Transverse colon (tissue), 4 donors: Measurements from ENCODE around the gene CAMK2D. TPM values are rescaled to one million over a fixed set of nuclear protein-coding genes. Genes with fewer than 3 reads are reported as not detected.

Experiments
- DNase-seq: peaks from one replicate; pipeline ENCODE4 v3.0.0-alpha.2; 2019
- H3K27ac ChIP-seq, 4 donors: fragments of 200-600 bp; sonication (generic); 2 replicates each; pipeline ENCODE4 v1.5.1; 2016 to 2018; ENCODE audit warnings: inconsistent platforms in 4 of 4
- H3K27me3 ChIP-seq: fragments of 200-600 bp; sonication (generic); 2 replicates; pipeline ENCODE4 v1.5.1; 2017; ENCODE audit warnings: inconsistent platforms
- H3K36me3 ChIP-seq, 4 donors: fragments of 200-600 bp; sonication (generic); 2 replicates each; pipeline ENCODE4 v1.5.1; 2017 to 2019; ENCODE audit warnings: inconsistent platforms in 4 of 4
- H3K4me1 ChIP-seq, 4 donors: fragments of 200-600 bp; sonication (generic); 2 replicates each; pipeline ENCODE4 v1.5.1; 2017 to 2020; ENCODE audit warnings: inconsistent platforms in 4 of 4
- H3K4me3 ChIP-seq, 4 donors: fragments of 200-600 bp; sonication (generic); 1 replicate in 1 of 4; 2 replicates in 3 of 4; pipeline versions ENCODE4 v1.5.1 to v1.6.1; 2017 to 2019; ENCODE audit warnings: inconsistent platforms in 4 of 4
- H3K9me3 ChIP-seq, 2 donors: fragments of 200-600 bp; sonication (generic); 2 replicates each; pipeline ENCODE4 v1.5.1; 2017 to 2019; ENCODE audit warnings: inconsistent platforms in 2 of 2
- CTCF ChIP-seq, 5 experiments: fragments of 200-600 bp in 3 of 5; fragments of 450-650 bp in 2 of 5; sonication (generic) in 3 of 5; IDR thresholded peaks; 1 replicate in 2 of 5; 2 replicates in 3 of 5; pipeline ENCODE4 v1.5.1; 2016 to 2017; ENCODE audit warnings: antibody characterized with exemption in 5 of 5, inconsistent platforms in 3 of 5, mild to moderate bottlenecking in 2 of 5, moderate library complexity in 1 of 5
- EP300 ChIP-seq: sonication (generic); formaldehyde crosslinking; IDR thresholded peaks from one replicate; pipeline ENCODE4 v1.6.1; 2017; ENCODE audit warnings: antibody characterized with exemption, low read depth
- POLR2A ChIP-seq: fragments of 450-650 bp; IDR thresholded peaks from one replicate; pipeline ENCODE4 v1.6.1; 2016; ENCODE audit warnings: antibody characterized with exemption, mild to moderate bottlenecking, moderate library complexity
- POLR2AphosphoS5 ChIP-seq, 3 donors: sonication (generic); formaldehyde crosslinking; IDR thresholded peaks; one replicate each; pipeline ENCODE4 v1.6.1; 2016; ENCODE audit warnings: antibody characterized with exemption in 3 of 3
- WGBS, 2 donors: methylation state at CpG; one replicate each; pipeline ENCODE4 v1.1.5; 2018; ENCODE audit warnings: low coverage in 1 of 2; 5-methylcytosine and 5-hydroxymethylcytosine counted together
- in situ Hi-C, 4 donors: fragments of 200-750 bp; cut with MboI; loops; one replicate each; pipeline versions ENCODE4 v1.15.0 to v1.15.1; 2017; ENCODE audit warnings: low sequenced_read_pairs in 3 of 4, low pct_ligation_motif_present in 1 of 4, low pct_unique_long_range_greater_than_20kb in 1 of 4
- intact Hi-C: fragments of 100-400 bp; cut with DNase I; formaldehyde crosslinking; loops from one replicate; pipeline ENCODE4 v1.15.1; 2023; ENCODE audit warnings: low total_unique reads
- small RNA-seq, 4 donors: library from RNA; depleted of rRNA; stranded (forward); fragments of <200 nt; gene quantifications; one replicate each; pipeline ENCODE3, GENCODE V24; 2016
- total RNA-seq, 4 donors: library from RNA; depleted of rRNA; stranded (reverse); fragments of >200 nt; gene quantifications; one replicate each; pipeline ENCODE4 v1.1.0, GENCODE V29; 2016

The CAMK2D gene
- total RNA-seq, 4 donors from 2014 or later: 54.5 to 107 (median 84.7) TPM

GRCh38 chr4:113406723-113407016 lies 354.9 kb downstream of the CAMK2D start:
- intact Hi-C loops: no loop called here
- H3K27me3 ChIP-seq: no peaks in the 10 kb centered on the region
- in situ Hi-C loops: loop anchor here in 1 of 4 donors (25.0 kb wide), 1 partner anchor 981 kb away; no protein-coding TSS in a partner anchor
- H3K27ac ChIP-seq: no peak overlapping the region
- H3K4me1 ChIP-seq: no peaks in the 10 kb centered on the region
- WGBS, 2 donors: 73 to 81% methylated on average over 7 of the region's 7 CpGs
- TF ChIP-seq CTCF (IDR thresholded peaks at IDR 0.05) (no peak), EP300 (no peak), POLR2A (no peak), POLR2AphosphoS5 (IDR thresholded peaks at IDR 0.05) (no peak)
- H3K36me3 ChIP-seq: no peaks in the 10 kb centered on the region
- no peaks in the 10 kb centered on the region for H3K9me3 ChIP-seq
- no peak for DNase-seq
- no peak overlapping the region for H3K4me3 ChIP-seq

GRCh38 chr4:113405874-113406722 lies 355.4 kb downstream of the CAMK2D start:
- 74 to 88% methylated on average over 5 to 7 of the region's 7 CpGs for WGBS, 2 donors
- H3K4me1 ChIP-seq: no peaks in the 10 kb centered on the region
- no peaks in the 10 kb centered on the region for H3K9me3 ChIP-seq
- no peak overlapping the region for H3K27ac ChIP-seq
- intact Hi-C loops (no loop called here), in situ Hi-C loops (loop anchor here in 1 of 4 donors (25.0 kb wide), 1 partner anchor 981 kb away; no protein-coding TSS in a partner anchor)
- H3K36me3 ChIP-seq: no peaks in the 10 kb centered on the region
- H3K4me3 ChIP-seq: no peak overlapping the region
- DNase-seq: no peak
- H3K27me3 ChIP-seq: no peaks in the 10 kb centered on the region
- no peak for TF ChIP-seq EP300
- no peak for TF ChIP-seq POLR2AphosphoS5 (IDR thresholded peaks at IDR 0.05)
- no peak for TF ChIP-seq CTCF (IDR thresholded peaks at IDR 0.05)
- TF ChIP-seq POLR2A: no peak

- H3K27me3 ChIP-seq: no peaks in the 10 kb centered on the region
- TF ChIP-seq POLR2AphosphoS5 (IDR thresholded peaks at IDR 0.05): no peak
- no peak for TF ChIP-seq EP300
- TF ChIP-seq CTCF (IDR thresholded peaks at IDR 0.05): no peak
- TF ChIP-seq POLR2A: no peak
- WGBS, 2 donors: 80% methylated on average over 2 of the region's 2 CpGs; no CpG with 5 or more reads in 1 of the 2 donors
- in situ Hi-C loops: loop anchor here in 1 of 4 donors (25.0 kb wide), 1 partner anchor 982 kb away; no protein-coding TSS in a partner anchor
- intact Hi-C loops: no loop called here
- DNase-seq: no peak
- no peak overlapping the region for H3K27ac ChIP-seq
- H3K9me3 ChIP-seq: no peaks in the 10 kb centered on the region
- no peaks in the 10 kb centered on the region for H3K36me3 ChIP-seq
- H3K4me3 ChIP-seq: no peak overlapping the region
- no peaks in the 10 kb centered on the region for H3K4me1 ChIP-seq
Observed at GRCh38 chr4:113404841-113405240, 356.7 kb downstream of the CAMK2D start.

- 73 to 75% methylated on average over 1 to 4 of the region's 4 CpGs for WGBS, 2 donors
- Histone ChIP-seq H3K4me3 (no peak overlapping the region), H3K27ac (no peak overlapping the region), H3K36me3 (no peaks in the 10 kb centered on the region), H3K27me3 (no peaks in the 10 kb centered on the region), H3K9me3 (no peaks in the 10 kb centered on the region), H3K4me1 (no peaks in the 10 kb centered on the region)
- DNase-seq: no peak
- intact Hi-C loops (no loop called here), in situ Hi-C loops (loop anchor here in 1 of 4 donors (25.0 kb wide), 1 partner anchor 983 kb away; no protein-coding TSS in a partner anchor)
- TF ChIP-seq POLR2A: no peak
- no peak for TF ChIP-seq POLR2AphosphoS5 (IDR thresholded peaks at IDR 0.05)
- no peak for TF ChIP-seq EP300
- TF ChIP-seq CTCF (IDR thresholded peaks at IDR 0.05): no peak
Observed at GRCh38 chr4:113404167-113404571, 357.4 kb downstream of the CAMK2D start.

Small RNA genes within 50 kb of the gene (small RNA-seq; reads per million reads assigned to genes)
- gene RN7SL184P (0 reads per million in 4 donors), gene RNU1-138P (0 reads per million in 4 donors)

Other genes with a start within 250 kb of the CAMK2D start
- gene ARSJ, start 217.9 kb upstream of the CAMK2D start, total RNA-seq: 1 to 10 TPM; 1.8 to 5.2 (median 2.8) TPM